Psoas muscle (tissue), 8 donors: ENCODE measurements around the gene CDKN1C. TPM values are rescaled to one million over a fixed set of nuclear protein-coding genes. Genes with fewer than 3 reads are reported as not detected.

Source experiments
- ATAC-seq, 4 donors: fragments of 200-7000 bp; cut with Tn5 transposase; one replicate each; pipeline ENCODE4 v1.9.1; 2020; ENCODE audit warnings: moderate library complexity in 3 of 4, mild to moderate bottlenecking in 2 of 4
- DNase-seq, 2 donors: peaks; one replicate each; pipeline ENCODE4 v3.0.0-alpha.2; 2020
- H3K27ac ChIP-seq: fragments of 200-600 bp; one replicate; pipeline ENCODE4 v1.8.0; 2022
- H3K27me3 ChIP-seq, 3 donors: fragments of 200-600 bp in 1 of 3; one replicate each; pipeline versions ENCODE4 v1.6.1 to v1.8.0; 2013 to 2022; ENCODE audit warnings: low read length in 2 of 3, mild to moderate bottlenecking in 2 of 3, moderate library complexity in 1 of 3; ENCODE audit not compliant: insufficient read depth in 3 of 3
- H3K36me3 ChIP-seq, 2 donors: fragments of 200-600 bp in 1 of 2; one replicate each; pipeline versions ENCODE4 v1.6.1 to v1.8.0; 2013 to 2022; ENCODE audit warnings: low read depth in 1 of 2, mild to moderate bottlenecking in 1 of 2, moderate library complexity in 1 of 2; ENCODE audit not compliant: insufficient read depth in 1 of 2
- H3K4me1 ChIP-seq: fragments of 200-600 bp; one replicate; pipeline ENCODE4 v1.8.0; 2022
- H3K4me3 ChIP-seq: fragments of 200-600 bp; one replicate; pipeline ENCODE4 v1.8.0; 2022; ENCODE audit warnings: mild to moderate bottlenecking
- H3K9me3 ChIP-seq: fragments of 200-600 bp; one replicate; pipeline ENCODE4 v1.8.0; 2022
- CTCF ChIP-seq: fragments of 200-600 bp; IDR thresholded peaks from one replicate; pipeline ENCODE4 v1.8.0; 2022; ENCODE audit warnings: antibody characterized with exemption
- WGBS, 3 donors: extraction: QIAGEN DNeasy Blood & Tissue Kit; methylation state at CpG; one replicate each; pipeline versions ENCODE4 v1.1.6 to v1.1.7; 2013; 5-methylcytosine and 5-hydroxymethylcytosine counted together
- intact Hi-C, 2 donors: fragments of 100-400 bp; cut with DNase I; formaldehyde crosslinking; loops; one replicate each; pipeline versions ENCODE4 v1.11.0 to v1.14.2; 2022
- long read RNA-seq, 2 donors: library from polyadenylated mRNA; unstranded; transcript quantifications; one replicate each; pipeline ENCODE4 v2.0.0, GENCODE V29; 2021
- polyA plus RNA-seq, 3 donors: library from polyadenylated mRNA; stranded (reverse); fragments of 200-250 nt; gene quantifications; one replicate each; pipeline ENCODE4 v1.2.3, GENCODE V29; 2013
- total RNA-seq, 4 donors: library from RNA; stranded (reverse); fragmentation: NEBNext Ultra II Directional in 2 of 4; extraction: Animal tissue kit (Norgen Biotek cat#: 25700) in 2 of 4; gene quantifications; one replicate each; pipeline versions ENCODE4 v1.2.1 to v1.2.4, GENCODE V29; 2021 to 2023
- donor health status: healthy with polysubstance abuse.
- donor health status: DM: no; HTN: no; CAD: no; lungs with moderate emphysema.
- donor health status: Bipolar disorder and iron deficiency.
- donor health status: healthy.
- donor health status: DM: yes; HTN: yes; CAD: no.
- donor health status: DM: no; HTN: no; CAD: no.
- donor health status: DM: no; HTN: no; CAD: no.
- donor health status: DM: yes; HTN: yes; CAD: no.

The CDKN1C gene
- total RNA-seq, result 10 to 100 TPM; 14.3 to 37.7 (median 27.9) TPM
- 10 to 100 TPM; 24.5 to 49.4 (median 30.7) TPM for polyA plus RNA-seq
- long read RNA-seq, donor 1, transcript CDKN1C-204 (4 exons, 1,771 nt), result major isoform, 8 of 19 reads
- long read RNA-seq, donor 1, partial matches to known transcripts, result 3 of 19 reads
- long read RNA-seq, donor 1, other reads (novel, unspliced or antisense), result 3 of 19 reads
- long read RNA-seq, donor 2, transcript CDKN1C-205 (2 exons, 944 nt), result minor isoform, 5 of 27 reads
- long read RNA-seq, donor 2, transcript CDKN1C-204 (4 exons, 1,771 nt), result major isoform, 11 of 27 reads
- long read RNA-seq, donor 2, transcript CDKN1C-203 (3 exons, 1,930 nt), result minor isoform, 5 of 27 reads
- long read RNA-seq, donor 2, partial matches to known transcripts, result 0 of 27 reads
- long read RNA-seq, donor 2, other reads (novel, unspliced or antisense), result 5 of 27 reads

- Histone ChIP-seq H3K27ac (peak within 1 kb of the TSS; percentile 81), H3K36me3 (no peaks in the 10 kb centered on the region), H3K27me3 (no peaks in the 10 kb centered on the region), H3K9me3 (no peaks in the 10 kb centered on the region), H3K4me1 (peaks cover 16% of the 10 kb centered on the region), H3K4me3 (peak within 1 kb of the TSS; percentile 88)
- ATAC-seq (peak; percentile 81 to 84 (median 82)), DNase-seq (peak; percentile 89 to 93)
- intact Hi-C loops, result loop anchor here (5.0 to 10.0 kb wide), 2 partner anchors 191 to 578 kb away; partner anchors contain the start of gene KCNQ1OT1 (in 1 of the 2)
- WGBS, 3 donors, result 0% methylated on average over 31 to 61 of the region's 61 CpGs
- TF ChIP-seq CTCF, result no peak
Measured at GRCh38 chr11:2885678-2886081, at the start of gene CDKN1C. Gene CDKN1C, minus strand, starts transcription at chr11:2885775. Its CDS starts 319 bp downstream, at chr11:2885456.

GRCh38 chr11:2934611-2935239, 49.1 kb upstream of the CDKN1C start:
- intact Hi-C loops, result no loop called here
- Histone ChIP-seq H3K4me3 (no peak overlapping the region), H3K4me1 (peaks cover 4% of the 10 kb centered on the region), H3K9me3 (no peaks in the 10 kb centered on the region), H3K27ac (no peak overlapping the region), H3K27me3 (peaks cover 0 to 22% (median 14%) of the 10 kb centered on the region in 3 donors), H3K36me3 (no peaks in the 10 kb centered on the region)
- DNase-seq (no peak), ATAC-seq (no peak)
- no peak for TF ChIP-seq CTCF
- WGBS, 3 donors, result 69 to 74% (median 72%) methylated on average over 14 of the region's 14 CpGs

GRCh38 chr11:2934021-2934550, 48.5 kb upstream of the CDKN1C start:
- no peak for DNase-seq

More at GRCh38 chr11:2934021-2934550, 48.5 kb upstream of the CDKN1C start:
- ATAC-seq, result no peak
- WGBS, 3 donors, result 87 to 89% (median 89%) methylated on average over 7 of the region's 7 CpGs
- Histone ChIP-seq H3K4me3 (no peak overlapping the region), H3K27ac (no peak overlapping the region), H3K27me3 (peaks cover 0 to 29% (median 17%) of the 10 kb centered on the region in 3 donors), H3K9me3 (no peaks in the 10 kb centered on the region), H3K36me3 (no peaks in the 10 kb centered on the region), H3K4me1 (peaks cover 5% of the 10 kb centered on the region)
- TF ChIP-seq CTCF, result no peak
- intact Hi-C loops, result no loop called here
